Forelimb muscle (tissue), 1 donor: ENCODE data around the gene LAMC1. TPM values are rescaled to one million over a fixed set of nuclear protein-coding genes. Genes with fewer than 3 reads are reported as not detected.
"Not testable (repeated sequence)": the region's sequence is repeated elsewhere in the genome, so short reads cannot be mapped to it uniquely, and the experiment has no call there.

ENCODE experiments used
- DNase-seq: peaks from one replicate; pipeline ENCODE4 v3.0.0-alpha.2; 2013; ENCODE audit warnings: low read depth
- polyA plus RNA-seq: library from polyadenylated mRNA; unstranded; fragments of 120-200 nt; gene quantifications from one replicate; pipeline ENCODE4 v1.2.1, GENCODE V29; 2013; ENCODE audit not compliant: insufficient read length

Gene LAMC1
- polyA plus RNA-seq, 1 donor, result 249 TPM

DNA sequence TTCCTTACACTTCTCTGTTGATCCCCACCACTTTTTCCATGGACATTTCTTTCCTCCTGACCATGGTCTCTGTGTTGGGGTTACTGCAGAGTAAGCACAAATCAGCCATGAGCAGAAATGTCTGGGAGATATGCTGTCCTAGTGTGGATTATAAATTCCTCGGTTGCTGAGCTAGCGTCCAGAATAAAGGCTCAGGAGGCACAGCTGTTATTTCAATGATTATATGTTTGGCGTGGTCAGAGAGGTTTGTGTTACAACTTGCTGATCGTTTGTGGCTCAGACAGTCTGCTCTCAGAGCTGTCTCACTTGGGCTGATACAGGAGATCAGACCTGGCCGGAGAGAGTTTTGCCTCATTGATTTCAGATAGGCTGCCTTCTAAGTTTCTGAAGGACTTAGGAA, 125.4 kb downstream of the LAMC1 start:
- DNase-seq, result no peak

DNA sequence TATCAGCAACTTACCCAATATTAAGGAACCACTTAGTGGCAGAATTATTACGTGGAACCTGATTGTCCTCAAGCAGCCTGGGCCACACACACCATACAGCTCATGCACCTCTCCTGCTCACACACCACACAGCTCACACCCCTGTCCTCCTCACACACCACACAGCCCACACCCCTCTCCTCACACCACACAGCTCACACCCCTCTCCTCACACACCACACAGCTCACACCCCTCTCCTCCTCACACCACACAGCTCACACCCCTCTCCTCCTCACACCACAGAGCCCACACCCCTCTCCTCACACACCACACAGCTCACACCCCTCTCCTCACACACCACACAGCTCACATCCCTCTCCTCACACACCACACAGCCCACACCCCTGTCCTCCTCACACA, 126.1 kb downstream of the LAMC1 start:
- no peak for DNase-seq

DNA sequence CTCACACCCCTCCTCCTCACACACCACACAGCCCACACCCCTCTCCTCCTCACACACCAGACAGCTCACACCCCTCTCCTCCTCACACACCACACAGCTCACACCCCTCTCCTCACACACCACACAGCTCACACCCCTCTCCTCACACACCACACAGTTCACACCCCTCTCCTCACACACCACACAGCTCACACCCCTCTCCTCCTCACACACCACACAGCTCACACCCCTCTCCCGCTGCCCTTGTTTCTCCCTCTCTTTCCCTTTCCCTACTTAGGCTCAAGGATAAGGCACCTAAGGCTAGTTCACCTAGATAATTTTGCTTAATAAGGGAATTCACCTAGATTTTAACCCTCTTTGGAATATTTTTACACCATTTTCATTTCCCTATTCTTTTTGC, 126.8 kb downstream of the LAMC1 start:
- DNase-seq, result not testable (repeated sequence)

DNA sequence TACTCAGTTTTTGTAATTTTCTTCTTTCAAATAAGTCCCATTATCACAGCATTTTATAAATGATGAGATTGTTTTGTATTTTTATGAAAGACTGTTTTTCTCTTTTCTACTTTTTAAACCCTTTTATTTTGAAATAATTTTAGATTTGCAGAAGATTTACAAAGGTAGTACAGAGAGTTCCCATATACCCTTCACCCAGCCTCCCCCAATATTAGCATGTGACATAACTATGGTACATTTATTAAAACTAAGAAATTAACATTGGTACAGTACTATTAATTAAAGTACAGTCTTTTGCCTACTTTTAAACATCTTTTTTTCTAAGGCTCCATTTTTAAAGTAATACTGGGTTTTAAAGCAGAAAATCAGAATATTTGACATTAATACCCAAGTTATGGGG, 127.2 kb downstream of the LAMC1 start:
- DNase-seq, result no peak

DNA sequence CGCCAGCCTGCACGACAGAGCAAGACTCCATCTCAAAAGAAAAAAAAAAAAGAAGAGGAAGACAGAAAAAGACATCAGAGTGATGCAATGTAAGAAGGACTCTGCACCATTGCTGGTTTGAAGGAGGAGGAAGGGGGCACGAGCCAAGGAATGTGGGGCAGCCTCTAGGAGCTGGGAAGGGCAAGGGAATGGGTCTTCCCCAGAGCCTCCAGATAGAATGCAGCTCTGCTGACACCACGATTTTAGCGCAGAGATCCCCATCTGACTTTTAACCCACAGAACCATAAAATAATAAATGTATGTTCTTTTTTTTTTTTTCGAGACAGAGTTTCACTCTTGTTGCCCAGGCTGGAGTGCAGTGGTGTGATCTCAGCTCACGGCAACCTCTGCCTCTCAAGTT, 129.0 kb downstream of the LAMC1 start:
- no peak for DNase-seq

DNA sequence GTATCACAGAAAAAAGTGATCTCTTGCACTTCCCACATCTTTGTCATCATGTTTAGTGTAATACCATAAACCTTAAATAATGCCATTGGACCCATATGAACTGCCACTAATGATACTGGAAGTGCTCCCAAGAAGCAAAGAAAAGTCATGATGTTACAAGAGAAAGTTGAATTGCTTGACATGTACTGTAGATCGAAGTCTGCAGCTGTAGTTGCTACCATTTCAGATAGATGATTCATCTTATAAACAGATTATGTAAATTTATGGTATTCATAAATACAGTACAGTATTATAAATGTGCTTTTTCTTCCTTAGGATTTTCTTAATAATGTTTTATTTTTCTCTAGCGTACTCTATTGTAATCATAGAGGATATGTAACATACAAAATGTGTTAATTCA, 132.7 kb downstream of the LAMC1 start:
- DNase-seq, result no peak

DNA sequence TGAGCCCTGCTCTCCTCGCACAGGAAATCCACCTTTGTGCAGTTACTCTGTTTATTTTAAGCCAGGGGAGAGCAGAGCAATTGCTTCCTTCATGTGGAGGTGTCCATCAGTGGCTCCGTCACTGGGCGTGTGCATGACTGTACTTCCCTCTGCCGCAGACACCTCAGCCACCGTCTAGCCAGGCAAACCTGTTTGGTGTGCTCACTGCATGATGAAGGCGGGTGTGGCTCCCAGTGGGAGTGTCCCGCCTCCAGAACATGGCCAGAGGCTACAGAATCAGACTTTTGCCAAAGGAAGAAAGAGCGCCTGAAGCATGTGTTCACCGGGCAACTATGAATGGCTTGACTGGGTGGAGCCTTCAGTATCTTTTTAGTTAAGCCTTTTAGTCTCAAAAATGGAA, 136.7 kb downstream of the LAMC1 start:
- no peak for DNase-seq

DNA sequence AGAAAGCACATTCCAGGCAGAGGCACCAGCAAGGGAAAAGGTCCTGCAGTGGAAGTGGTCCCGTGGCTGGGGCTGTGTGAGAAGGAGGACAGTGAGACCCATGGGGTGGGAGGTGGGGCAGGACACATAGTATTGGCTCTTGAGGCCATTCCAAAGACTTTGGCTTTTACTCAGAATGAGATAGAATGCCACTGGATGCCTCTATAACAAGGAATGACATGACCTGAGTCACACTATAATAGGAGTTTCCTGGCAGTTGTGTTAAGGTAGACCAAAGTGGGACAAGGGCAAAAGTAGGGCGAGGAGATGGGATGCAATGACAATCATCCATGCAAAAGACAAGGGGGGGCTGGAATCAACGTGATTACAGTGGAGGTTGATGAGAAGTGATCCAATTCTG, 138.2 kb downstream of the LAMC1 start:
- DNase-seq, result no peak

DNA sequence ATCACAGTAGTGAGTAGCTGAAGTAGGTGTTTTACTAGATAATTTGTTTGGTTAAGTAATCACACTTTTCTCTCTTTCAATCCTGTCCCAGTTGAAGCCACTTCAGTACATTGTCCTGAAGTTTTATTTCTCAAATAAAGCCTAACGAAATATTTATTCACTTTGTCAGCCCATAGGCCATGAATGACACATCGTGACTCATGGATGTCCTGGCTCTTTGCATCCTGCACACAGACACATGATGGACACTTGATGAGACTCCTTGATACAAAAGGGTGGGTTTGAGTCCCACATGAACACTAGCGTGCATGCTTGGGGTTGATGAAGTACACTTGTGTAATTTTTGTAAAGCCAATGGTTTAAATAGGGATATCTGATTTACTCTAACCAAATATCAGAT, 140.1 kb downstream of the LAMC1 start:
- DNase-seq, result no peak

DNA sequence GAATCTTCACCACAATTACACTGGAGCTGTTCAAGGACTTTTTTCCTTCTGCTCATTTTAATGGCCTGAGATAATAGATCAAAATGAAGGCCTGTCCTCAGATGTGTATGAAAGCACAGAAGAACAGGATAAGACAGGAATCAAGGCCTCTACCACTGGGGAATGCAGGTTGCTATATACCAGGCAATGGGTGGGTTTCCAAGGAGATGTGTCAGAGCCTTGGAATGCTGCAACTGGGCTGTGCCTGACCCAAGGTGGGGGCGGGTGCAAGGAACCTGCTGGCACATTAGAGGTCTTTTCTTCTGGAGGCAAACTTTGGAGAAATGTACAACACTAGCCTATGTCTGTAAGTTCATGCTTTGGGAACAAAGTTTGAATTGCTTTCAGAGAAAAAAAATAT, 141.1 kb downstream of the LAMC1 start:
- no peak for DNase-seq

DNA sequence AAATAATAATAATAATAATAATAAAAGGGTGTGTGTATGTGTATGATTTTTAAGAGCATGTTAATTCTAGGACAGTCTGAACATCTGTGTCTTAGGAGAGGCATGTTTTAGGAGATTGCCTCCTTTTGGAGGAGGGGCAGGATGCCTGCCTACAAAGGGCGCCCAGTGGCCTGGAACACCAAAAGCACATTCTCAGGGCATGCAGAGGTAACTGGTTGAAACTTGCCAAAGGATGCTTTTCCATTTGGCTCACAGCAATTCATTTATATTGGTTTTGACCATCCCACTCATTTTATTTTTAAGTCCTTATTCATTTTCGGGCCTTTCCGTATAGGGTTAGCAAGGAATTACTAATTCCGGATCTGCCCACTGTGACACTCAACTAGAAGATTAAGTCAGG, 141.7 kb downstream of the LAMC1 start:
- no peak for DNase-seq

DNA sequence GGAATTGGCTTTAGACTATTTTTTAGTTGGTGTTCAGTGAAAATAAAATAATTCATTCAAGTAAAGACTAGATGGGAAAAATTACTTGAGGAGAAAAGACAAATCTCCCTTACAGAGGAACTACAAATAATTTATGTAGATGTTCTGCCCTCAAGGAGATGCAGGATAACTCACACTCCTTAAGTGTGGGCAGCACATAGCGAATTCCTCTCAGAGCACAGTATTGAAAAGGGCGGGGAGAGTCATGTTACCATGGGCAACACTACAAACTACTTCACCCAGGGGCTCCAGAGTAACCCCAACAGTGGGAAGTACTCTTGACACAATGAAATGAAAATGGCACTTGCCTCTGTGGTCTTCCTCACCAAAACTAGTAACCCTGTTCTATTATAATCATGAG, 142.2 kb downstream of the LAMC1 start:
- no peak for DNase-seq

DNA sequence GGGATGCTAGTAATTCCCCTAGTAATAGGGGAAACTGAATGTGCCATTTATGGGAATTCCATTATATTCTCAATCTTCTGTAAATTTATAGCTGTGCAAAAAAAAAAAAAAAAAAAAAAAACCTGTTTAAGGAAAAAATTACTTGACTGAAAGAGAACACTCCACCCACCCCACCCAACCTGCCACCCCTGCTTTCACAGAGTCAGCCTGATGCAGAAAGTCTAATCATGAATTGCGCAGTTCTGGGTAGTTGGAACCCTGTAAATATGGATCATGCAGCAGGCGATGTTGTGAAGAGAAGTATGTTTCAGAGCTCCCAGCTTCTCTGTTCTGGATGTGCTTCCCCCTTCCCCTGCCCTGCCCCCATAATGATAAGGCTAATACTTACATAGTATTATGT, 143.2 kb downstream of the LAMC1 start:
- no peak for DNase-seq

DNA sequence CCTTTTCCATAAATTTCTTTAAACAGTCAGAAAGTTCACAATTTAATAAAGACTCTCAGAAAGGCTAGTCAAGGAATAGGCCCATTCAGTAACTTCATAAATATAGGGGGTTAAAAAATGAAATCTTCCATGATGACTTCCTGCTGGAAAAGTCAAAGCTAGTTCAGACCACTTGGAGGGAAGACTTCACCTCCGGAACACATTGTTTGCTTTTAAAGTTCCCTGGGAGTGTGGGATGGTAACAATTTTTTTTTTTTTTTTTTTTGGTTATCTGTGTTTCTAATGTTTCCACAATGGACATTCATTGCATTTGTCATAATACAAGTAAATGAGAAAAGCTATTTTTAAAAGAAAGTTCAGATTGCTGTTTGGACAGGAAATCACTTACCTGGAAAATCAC, 144.5 kb downstream of the LAMC1 start:
- DNase-seq, result no peak

DNA sequence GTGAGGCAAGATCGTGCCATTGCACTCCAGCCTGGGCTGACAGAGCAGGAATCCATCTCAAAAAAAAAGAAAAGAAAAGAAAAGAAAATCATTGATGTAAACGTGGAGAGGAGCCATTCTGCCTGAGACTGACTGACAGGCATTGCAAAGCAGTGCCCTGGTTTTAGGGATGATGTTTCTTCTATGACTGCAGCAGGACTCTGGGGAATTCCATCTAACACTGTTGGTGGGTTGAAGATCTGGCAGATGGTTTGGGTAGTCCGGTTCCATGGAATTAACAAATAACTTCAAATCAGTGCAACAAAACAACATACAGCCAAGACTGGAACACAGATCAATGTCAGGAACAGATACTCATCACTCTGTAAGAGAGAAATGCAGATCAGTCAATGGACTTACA, 145.1 kb downstream of the LAMC1 start:
- no peak for DNase-seq

DNA sequence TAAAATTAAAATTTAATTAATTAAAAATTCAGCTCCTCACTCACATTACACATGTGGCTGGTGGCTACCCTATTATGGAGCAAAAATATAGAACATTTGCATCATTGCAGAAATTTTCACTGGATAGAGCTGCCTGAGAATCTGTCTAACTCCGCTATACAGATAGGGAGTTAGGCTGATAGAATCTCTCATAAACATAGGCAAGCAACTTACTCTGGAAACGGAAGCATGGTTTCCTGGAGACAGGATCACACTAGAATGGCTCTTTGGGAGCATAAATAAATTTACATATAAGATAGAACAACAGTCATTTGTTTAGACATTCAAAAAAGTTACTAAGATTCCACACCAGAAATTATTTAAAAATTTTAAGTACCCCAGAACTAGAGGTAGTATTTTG, 150.6 kb downstream of the LAMC1 start:
- DNase-seq, result no peak

DNA sequence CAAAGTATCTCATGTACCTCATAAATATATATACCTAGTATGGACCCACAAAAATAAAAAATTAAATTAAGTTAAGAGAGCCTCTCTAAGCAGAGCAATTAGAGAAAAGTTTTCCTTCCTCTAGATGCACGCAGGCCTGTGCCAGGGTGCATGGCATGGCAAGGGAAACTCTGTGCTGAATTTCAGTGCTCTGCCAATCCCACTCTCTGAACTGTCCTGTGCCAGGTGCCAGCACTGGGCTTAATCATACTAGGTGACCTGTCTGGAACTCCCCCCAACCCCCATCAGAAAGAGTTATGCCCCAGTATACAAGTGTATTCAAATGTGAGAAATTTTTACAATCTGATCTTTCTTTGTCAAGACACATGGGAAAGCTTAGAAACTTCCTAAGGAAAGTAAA, 152.4 kb downstream of the LAMC1 start:
- DNase-seq, result no peak

DNA sequence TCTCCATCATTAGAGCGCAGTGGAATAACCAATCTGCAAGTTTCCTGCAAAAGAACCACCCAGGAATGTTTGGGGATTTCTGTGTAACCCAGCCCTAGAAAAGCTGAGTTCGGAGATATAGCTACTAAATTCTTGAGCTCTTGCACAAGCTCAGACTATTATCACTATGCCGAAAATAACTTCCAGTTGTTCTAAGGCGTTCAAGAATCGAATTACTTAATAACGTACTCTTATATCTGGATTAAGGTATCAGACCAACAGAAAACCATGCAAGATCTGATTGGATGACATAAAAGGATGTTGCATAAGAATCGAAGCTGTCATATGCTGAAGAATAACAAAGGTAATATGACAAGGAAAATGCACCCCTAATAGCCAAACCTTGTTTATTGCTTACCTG, 155.3 kb downstream of the LAMC1 start:
- DNase-seq, result no peak

DNA sequence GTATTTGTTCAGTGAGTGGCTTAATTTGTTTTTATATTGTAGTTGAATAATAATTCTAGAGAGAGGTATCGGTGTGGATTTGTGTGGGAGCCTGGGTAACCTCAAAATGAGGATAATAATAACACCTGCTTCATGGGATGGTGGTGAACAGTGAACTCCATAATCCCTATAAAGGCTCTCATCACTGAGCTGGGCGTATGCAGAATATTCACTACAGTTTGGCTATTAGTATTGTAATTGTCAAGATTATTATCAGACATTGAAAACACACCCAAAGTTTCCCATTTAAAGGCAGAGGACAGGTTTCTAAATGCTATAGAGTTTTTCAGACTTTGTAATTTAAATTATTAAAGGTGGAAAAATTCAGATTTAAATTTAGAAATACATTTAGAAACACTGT, 155.8 kb downstream of the LAMC1 start:
- DNase-seq, result no peak

DNA sequence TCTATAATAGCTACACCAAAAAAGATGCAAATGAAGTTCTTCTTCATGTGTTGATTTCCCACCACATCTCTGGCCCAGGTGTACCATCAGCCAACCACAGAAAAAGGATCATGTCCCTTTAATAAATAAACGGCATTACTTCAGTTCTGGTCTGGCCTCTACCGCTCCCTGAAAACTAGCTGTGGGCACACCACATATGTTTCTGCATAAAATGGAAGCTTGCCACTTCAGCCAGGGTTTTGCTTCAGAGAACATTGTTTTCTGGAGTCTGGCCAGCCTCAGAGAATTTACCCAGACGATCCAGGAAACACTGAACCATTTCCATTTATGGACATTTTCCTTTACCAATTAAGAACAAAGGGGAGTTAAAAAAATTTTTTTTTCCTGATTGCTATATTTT, 157.0 kb downstream of the LAMC1 start:
- peak; percentile 60 for DNase-seq

DNA sequence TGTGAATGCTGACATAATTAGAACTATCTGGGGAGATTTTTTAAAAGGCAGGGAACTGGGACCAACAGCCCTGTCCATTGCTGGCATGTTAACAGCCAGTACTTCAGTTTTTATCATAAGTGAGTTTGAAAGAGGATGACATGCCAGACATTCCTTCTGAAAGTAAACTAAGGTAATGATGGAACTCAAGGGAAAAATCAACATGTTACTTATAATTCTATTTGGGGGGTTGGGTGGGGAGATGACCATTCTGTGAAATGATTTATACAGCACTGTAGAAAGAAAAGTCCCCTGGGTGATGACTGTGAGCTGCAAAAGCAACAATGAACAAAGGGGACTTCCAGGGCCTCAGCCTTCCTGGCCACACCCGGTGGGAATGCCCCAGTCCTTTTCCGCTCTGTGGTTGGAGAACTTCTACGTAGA, 157.4 kb downstream of the LAMC1 start:
- DNase-seq, result no peak

DNA sequence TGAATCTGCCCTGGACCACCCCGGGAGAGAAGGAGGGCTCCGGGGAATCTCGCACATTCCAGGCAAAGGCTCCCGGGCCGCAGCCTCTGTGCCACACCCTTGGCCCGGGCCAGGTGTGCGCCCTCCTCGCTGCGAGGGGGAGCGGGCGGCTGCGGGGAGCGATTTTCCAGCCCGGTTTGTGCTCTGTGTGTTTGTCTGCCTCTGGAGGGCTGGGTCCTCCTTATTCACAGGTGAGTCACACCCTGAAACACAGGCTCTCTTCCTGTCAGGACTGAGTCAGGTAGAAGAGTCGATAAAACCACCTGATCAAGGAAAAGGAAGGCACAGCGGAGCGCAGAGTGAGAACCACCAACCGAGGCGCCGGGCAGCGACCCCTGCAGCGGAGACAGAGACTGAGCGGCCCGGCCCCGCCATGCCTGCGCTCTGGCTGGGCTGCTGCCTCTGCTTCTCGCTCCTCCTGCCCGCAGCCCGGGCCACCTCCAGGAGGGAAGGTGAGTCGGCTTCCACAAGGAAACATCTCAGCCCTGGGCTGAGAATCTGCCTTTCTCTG, 162.8 kb downstream of the LAMC1 start, which contains the start of gene LAMC2:
Gene LAMC2, plus strand, starts transcription at position 324 of the 550 bp plus-strand sequence. Its CDS starts 89 bp downstream, at position 413.
- DNase-seq, result no peak

DNA sequence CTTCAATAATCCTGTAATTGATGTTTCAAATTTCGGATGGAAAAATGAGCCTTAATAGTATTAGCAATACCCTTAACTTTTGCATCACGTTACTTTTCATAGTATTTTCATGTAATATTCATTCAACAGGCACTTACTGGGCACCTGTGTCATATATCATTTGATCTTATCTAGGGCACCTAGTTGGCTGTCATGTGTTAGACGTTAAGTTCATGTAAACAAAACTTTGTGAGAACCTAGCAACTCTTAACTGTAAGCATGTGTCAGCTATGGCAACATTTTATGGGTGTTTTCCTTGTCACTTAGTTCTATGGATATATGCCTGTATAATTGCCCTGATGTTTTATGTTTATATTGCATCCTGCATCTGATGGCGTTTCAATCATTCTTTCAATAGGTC, 163.6 kb downstream of the LAMC1 start:
- no peak for DNase-seq

DNA sequence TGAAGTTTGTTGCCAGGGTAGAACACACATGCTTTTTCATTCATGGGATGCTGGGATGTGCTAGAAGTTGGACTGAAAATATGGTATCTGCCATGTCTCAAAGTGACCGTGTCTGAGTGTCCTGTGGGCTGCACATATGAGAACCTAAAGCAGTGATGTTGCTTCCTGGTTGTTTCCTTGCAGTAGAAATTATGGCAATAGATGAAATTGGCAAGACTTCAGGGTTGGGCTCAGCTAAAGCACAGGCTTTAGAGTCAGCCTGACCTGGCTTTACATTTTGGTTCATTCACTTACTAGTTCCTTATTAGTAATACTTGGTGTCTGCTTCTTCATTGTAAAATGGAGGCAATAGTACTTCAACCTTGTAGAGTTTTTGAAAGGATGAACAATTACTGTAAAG, 165.0 kb downstream of the LAMC1 start:
- no peak for DNase-seq

DNA sequence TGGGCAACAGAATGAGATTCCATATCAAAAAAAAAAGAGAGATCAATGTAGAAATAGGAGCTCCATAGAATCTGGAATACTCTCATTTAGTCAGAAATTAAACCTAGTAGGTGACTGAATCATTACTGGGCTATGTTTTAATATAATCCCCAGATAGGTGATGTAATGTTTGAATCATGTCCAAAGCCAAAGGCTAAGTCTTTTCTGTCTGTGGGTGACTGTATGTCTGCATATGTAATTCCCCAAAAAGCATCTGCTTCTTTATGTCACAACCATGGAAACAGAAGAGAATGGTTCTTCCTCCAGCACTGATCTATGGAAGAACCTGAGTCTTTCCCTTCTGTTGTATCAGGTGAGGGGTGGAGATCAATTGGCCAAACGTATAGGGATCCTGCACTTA, 168.6 kb downstream of the LAMC1 start:
- peak; percentile 62 for DNase-seq
